H1 (cell line): Measurements from ENCODE around the gene BRIX1. TPM values are rescaled to one million over a fixed set of nuclear protein-coding genes. Genes with fewer than 3 reads are reported as not detected.

Source experiments
- CTCF ChIA-PET: fragments of 300-600 bp; sonication (Branson Sonifier 250); formaldehyde crosslinking; loops from one replicate; lab custom pipeline; 2021; ENCODE audit not compliant: partially characterized antibody; lab: Charles Lee
- POLR2A ChIA-PET: fragments of 300-600 bp; sonication (Branson Sonifier 250); formaldehyde crosslinking; loops from one replicate; lab custom pipeline; 2021; ENCODE audit warnings: inconsistent platforms; ENCODE audit not compliant: partially characterized antibody; lab: Charles Lee
- DNase-seq, 2 experiments: peaks; one replicate each; pipeline versions ENCODE4 v3.0.0 to v3.0.0-alpha.2; 2010 to 2022; ENCODE audit warnings: low spot score in 2 of 2, low read depth in 1 of 2, mixed read lengths in 1 of 2
- FAIRE-seq: peaks from 2 replicates; lab custom pipeline; 2011; peaks lifted over from hg19 to GRCh38; lab: Jason Lieb, UNC
- H2AFZ ChIP-seq: 2 replicates; pipeline ENCODE4 v1.8.1; 2012; ENCODE audit warnings: low read length, inconsistent platforms
- H2AK5ac ChIP-seq: 2 replicates; pipeline ENCODE4 v1.6.1; 2013; ENCODE audit warnings: low read depth, low read length
- H2BK120ac ChIP-seq: replicated peaks from 2 replicates; pipeline ENCODE3; 2013; ENCODE audit warnings: low read depth, low read length, inconsistent platforms
- H2BK12ac ChIP-seq: 2 replicates; pipeline ENCODE4 v1.6.1; 2013; ENCODE audit warnings: low read depth, low read length
- H2BK15ac ChIP-seq: 2 replicates; pipeline ENCODE4 v1.6.1; 2013; ENCODE audit warnings: low read length
- H2BK20ac ChIP-seq: 2 replicates; pipeline ENCODE4 v1.6.1; 2013; ENCODE audit warnings: low read length
- H2BK5ac ChIP-seq: 2 replicates; pipeline ENCODE4 v1.6.1; 2013; ENCODE audit warnings: low read depth, low read length
- H3K14ac ChIP-seq: 2 replicates; pipeline ENCODE4 v1.6.1; 2013; ENCODE audit warnings: inconsistent platforms; ENCODE audit not compliant: insufficient read length
- H3K18ac ChIP-seq: 2 replicates; pipeline ENCODE4 v1.6.1; 2013; ENCODE audit warnings: low read length; ENCODE audit errors: extremely low read depth
- H3K23ac ChIP-seq: 2 replicates; pipeline ENCODE4 v1.6.1; 2013; ENCODE audit warnings: inconsistent platforms; ENCODE audit not compliant: insufficient read length
- H3K23me2 ChIP-seq: 2 replicates; pipeline ENCODE4 v1.6.1; 2013; ENCODE audit warnings: low read depth, low read length
- H3K27ac ChIP-seq: 2 replicates; pipeline ENCODE4 v1.6.1; 2011; ENCODE audit warnings: low read depth, low read length, inconsistent platforms
- H3K27me3 ChIP-seq, 4 experiments: replicated peaks in 1 of 4; 1 replicate in 1 of 4; 2 replicates in 3 of 4; pipeline versions ENCODE4 v1.6.1 to v1.8.1; 2011 to 2013; ENCODE audit warnings: low read length in 3 of 4, mild to moderate bottlenecking in 3 of 4, inconsistent platforms in 2 of 4, mixed read lengths in 2 of 4, moderate library complexity in 1 of 4; ENCODE audit not compliant: control insufficient read depth in 3 of 4, insufficient read depth in 3 of 4; ENCODE audit errors: extremely low read depth in 1 of 4
- H3K36me3 ChIP-seq, 4 experiments: 2 replicates each; pipeline versions ENCODE4 v1.6.1 to v1.8.1; 2011 to 2013; ENCODE audit warnings: mild to moderate bottlenecking in 4 of 4, low read length in 3 of 4, moderate library complexity in 2 of 4, control low read depth in 1 of 4, inconsistent platforms in 1 of 4; ENCODE audit not compliant: insufficient read depth in 4 of 4, control insufficient read depth in 2 of 4
- H3K4ac ChIP-seq: replicated peaks from 2 replicates; pipeline ENCODE3; 2013; ENCODE audit warnings: low read length, low read depth, mixed read lengths, inconsistent platforms; ENCODE audit not compliant: insufficient read length
- H3K4me1 ChIP-seq, 4 experiments: replicated peaks in 1 of 4; 1 replicate in 1 of 4; 2 replicates in 3 of 4; pipeline versions ENCODE4 v1.6.1 to v1.8.1; 2011 to 2013; ENCODE audit warnings: low read length in 3 of 4, inconsistent platforms in 2 of 4, mixed read lengths in 1 of 4; ENCODE audit not compliant: insufficient read depth in 4 of 4, control insufficient read depth in 3 of 4
- H3K4me2 ChIP-seq, 2 experiments: 2 replicates each; pipeline versions ENCODE4 v1.6.1 to v1.8.1; 2011 to 2013; ENCODE audit warnings: low read depth in 2 of 2, low read length in 2 of 2, control low read depth in 1 of 2, inconsistent platforms in 1 of 2, mild to moderate bottlenecking in 1 of 2; ENCODE audit not compliant: insufficient read depth in 1 of 2
- H3K4me3 ChIP-seq, 4 experiments: fragments of 200-600, 300-600 bp in 1 of 4; sonication (generic), shearing (Covaris generic), sonication (Bioruptor Twin) in 1 of 4; 2 replicates each; pipeline versions ENCODE4 v1.5.1 to v1.8.1; 2011 to 2016; ENCODE audit warnings: low read length in 4 of 4, low read depth in 3 of 4, control low read depth in 2 of 4, inconsistent platforms in 2 of 4, mild to moderate bottlenecking in 2 of 4, mixed read lengths in 1 of 4, moderate library complexity in 1 of 4; ENCODE audit not compliant: insufficient read depth in 2 of 4; ENCODE audit errors: extremely low read depth in 1 of 4
- H3K56ac ChIP-seq: replicated peaks from 2 replicates; pipeline ENCODE3; 2013; ENCODE audit warnings: low read depth, mild to moderate bottlenecking, mixed read lengths, low read length, inconsistent platforms; ENCODE audit not compliant: insufficient read length
- H3K79me1 ChIP-seq: 2 replicates; pipeline ENCODE4 v1.6.1; 2013; ENCODE audit warnings: low read depth, low read length, control low read depth
- H3K79me2 ChIP-seq, 2 experiments: 2 replicates each; pipeline versions ENCODE4 v1.6.1 to v1.8.1; 2012 to 2013; ENCODE audit warnings: low read length in 2 of 2, mild to moderate bottlenecking in 2 of 2, inconsistent platforms in 1 of 2; ENCODE audit not compliant: insufficient read depth in 2 of 2, control insufficient read depth in 1 of 2
- H3K9ac ChIP-seq, 4 experiments: replicated peaks in 1 of 4; 1 replicate in 1 of 4; 2 replicates in 3 of 4; pipeline versions ENCODE4 v1.6.1 to v1.8.1; 2011 to 2013; ENCODE audit warnings: low read depth in 3 of 4, low read length in 3 of 4, control low read depth in 2 of 4, mild to moderate bottlenecking in 2 of 4, moderate library complexity in 2 of 4, inconsistent platforms in 1 of 4; ENCODE audit errors: extremely low read depth in 1 of 4
- H3K9me3 ChIP-seq, 2 experiments: 2 replicates each; pipeline versions ENCODE4 v1.6.1 to v1.8.1; 2012 to 2013; ENCODE audit warnings: mild to moderate bottlenecking in 2 of 2, moderate library complexity in 2 of 2, control low read depth in 1 of 2, inconsistent platforms in 1 of 2, low read depth in 1 of 2, low read length in 1 of 2, mixed read lengths in 1 of 2; ENCODE audit not compliant: insufficient read depth in 2 of 2
- H4K20me1 ChIP-seq, 2 experiments: replicated peaks in 1 of 2; 2 replicates each; pipeline versions ENCODE3 to v1.8.1; 2011 to 2013; ENCODE audit warnings: inconsistent platforms in 2 of 2, low read length in 2 of 2, mild to moderate bottlenecking in 1 of 2; ENCODE audit not compliant: insufficient read depth in 2 of 2, control insufficient read depth in 1 of 2
- H4K5ac ChIP-seq: 2 replicates; pipeline ENCODE4 v1.6.1; 2013; ENCODE audit warnings: low read length, low read depth, mixed read lengths, inconsistent platforms; ENCODE audit not compliant: insufficient read length
- H4K8ac ChIP-seq: 2 replicates; pipeline ENCODE4 v1.8.0; 2013; ENCODE audit warnings: mild to moderate bottlenecking, moderate library complexity, low read length, inconsistent platforms; ENCODE audit not compliant: insufficient read depth; ENCODE audit errors: extremely low read depth
- H4K91ac ChIP-seq: replicated peaks from 2 replicates; pipeline ENCODE3; 2013; ENCODE audit warnings: low read length, mixed read lengths, inconsistent platforms; ENCODE audit not compliant: insufficient read length
- ASH2L ChIP-seq: fragments of 200-600, 300-600 bp; sonication (generic); IDR thresholded peaks from one replicate; pipeline ENCODE4 v1.7.1; 2017; ENCODE audit warnings: low read length
- BACH1 ChIP-seq: IDR thresholded peaks from 2 replicates; pipeline ENCODE4 v1.6.1; 2012; ENCODE audit warnings: low read length, improper control_type of control experiment
- CHD1 ChIP-seq: IDR thresholded peaks from 2 replicates; pipeline ENCODE4 v1.6.1; 2012; ENCODE audit warnings: low read depth, low read length, improper control_type of control experiment
- HDAC6 ChIP-seq: IDR thresholded peaks from one replicate; pipeline ENCODE4 v1.7.1; 2012; ENCODE audit warnings: low read depth, mild to moderate bottlenecking, inconsistent platforms, low read length, moderate library complexity
- NRF1 ChIP-seq: IDR thresholded peaks from 2 replicates; pipeline ENCODE4 v1.6.1; 2011; ENCODE audit warnings: mild to moderate bottlenecking, low read depth, low read length, improper control_type of control experiment
- RBBP5 ChIP-seq: IDR thresholded peaks from 2 replicates; pipeline ENCODE4 v1.7.1; 2012; ENCODE audit warnings: low read depth, mild to moderate bottlenecking, inconsistent platforms, low read length, moderate library complexity, borderline replicate concordance
- SP1 ChIP-seq: IDR thresholded peaks from 2 replicates; pipeline ENCODE4 v1.6.1; 2011; ENCODE audit warnings: low read depth, low read length
- TAF7 ChIP-seq: optimal IDR thresholded peaks from 2 replicates; pipeline ENCODE3; 2011; ENCODE audit warnings: low read depth, mild to moderate bottlenecking, inconsistent platforms, low read length, moderate library complexity, borderline replicate concordance
- TBP ChIP-seq: IDR thresholded peaks from 2 replicates; pipeline ENCODE4 v1.6.1; 2011; ENCODE audit warnings: low read depth, low read length, improper control_type of control experiment
- WGBS, 2 experiments: shearing (Covaris generic) in 1 of 2; methylation state at CpG; one replicate each; pipeline versions ENCODE4 v1.1.6 to v1.1.7; 2013 to 2015; ENCODE audit warnings: low lambda C conversion rate in 2 of 2, mixed read lengths in 2 of 2, inconsistent platforms in 1 of 2, low coverage in 1 of 2, missing lambda C conversion rate in 1 of 2; ENCODE audit not compliant: insufficient replicate concordance in 2 of 2, insufficient coverage in 1 of 2, insufficient read length in 1 of 2; ENCODE audit errors: extremely low coverage in 1 of 2, missing lambda C conversion rate in 1 of 2; 5-methylcytosine and 5-hydroxymethylcytosine counted together
- polyA plus RNA-seq, 7 experiments: library from polyadenylated mRNA; depleted of rRNA in 3 of 7; stranded (reverse) in 5 of 7; unstranded in 2 of 7; fragments of >200 nt in 5 of 7; fragments of 200-250 nt in 2 of 7; gene quantifications; 1 replicate in 5 of 7; 2 replicates in 1 of 7; 4 replicates in 1 of 7; pipeline versions ENCODE4 v1.2.1 to v1.2.3, GENCODE V29; 2011 to 2013; ENCODE audit warnings: missing spikeins in 2 of 7, mixed read lengths in 2 of 7
- total RNA-seq: library from RNA; stranded (reverse); fragmentation: NEBNext Ultra II Directional; extraction: Animal tissue kit (Norgen Biotek cat#: 25700); gene quantifications from 2 replicates; pipeline ENCODE4 v1.2.1, GENCODE V29; 2021

BRIX1 gene
- total and polyA plus RNA-seq, 2 of the 8 experiments (the other 6 are each of a cell fraction or from before 2014, with no cell fraction given): 26.9 to 71.7 TPM

DNA sequence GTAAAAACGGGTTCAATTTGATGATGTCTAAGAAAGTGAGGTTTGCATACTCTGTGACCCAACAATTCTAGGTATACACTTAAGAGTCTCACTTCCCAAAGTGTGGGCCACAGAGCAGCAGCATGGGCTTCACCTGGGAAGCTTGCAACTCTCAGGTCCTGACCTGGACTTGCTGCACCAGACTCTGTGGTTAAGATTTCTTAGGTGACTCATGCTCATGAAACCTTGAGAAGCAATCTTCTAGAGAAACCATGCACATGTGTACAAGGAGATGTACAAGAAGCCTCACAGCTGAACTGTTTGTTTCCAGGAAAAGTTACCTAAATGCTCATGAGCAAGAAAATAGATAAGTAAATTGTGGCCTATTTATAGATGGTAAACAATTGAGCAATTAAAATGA lies 43.8 kb downstream of the BRIX1 start:
- Histone ChIP-seq H3K4me1 (no peaks in the 10 kb centered on the region), H2BK5ac (no peak overlapping the region), H3K9me3 (no peaks in the 10 kb centered on the region), H3K4ac (no peak overlapping the region), H4K20me1 (no peaks in the 10 kb centered on the region), H2BK20ac (no peak overlapping the region), H2AK5ac (no peak overlapping the region), H3K79me1 (no peaks in the 10 kb centered on the region), H3K27me3 (no peaks in the 10 kb centered on the region), H2AFZ (no peak overlapping the region), H3K36me3 (peaks cover 0 to 8% (median 6%) of the 10 kb centered on the region in 4 experiments; a peak in 3 of 8 replicates), H3K79me2 (no peaks in the 10 kb centered on the region), H3K56ac (no peak overlapping the region), H3K4me2 (no peak overlapping the region), H2BK120ac (no peak overlapping the region), H2BK15ac (no peak overlapping the region), H3K18ac (no peak overlapping the region), H3K23ac (no peak overlapping the region), H4K8ac (no peak overlapping the region), H4K5ac (no peak overlapping the region), H3K9ac (no peak overlapping the region), H3K14ac (no peak overlapping the region), H4K91ac (no peak overlapping the region), H3K23me2 (no peaks in the 10 kb centered on the region), H3K4me3 (no peak overlapping the region), H2BK12ac (no peak overlapping the region), H3K27ac (no peak overlapping the region)
- DNase-seq: no peak
- TF ChIP-seq NRF1: no peak
- no peak for TF ChIP-seq CHD1
- TF ChIP-seq BACH1: no peak
- no peak for TF ChIP-seq TAF7
- no peak for TF ChIP-seq HDAC6
- TF ChIP-seq ASH2L: no peak
- TF ChIP-seq RBBP5: no peak
- TF ChIP-seq SP1: no peak
- no peak for TF ChIP-seq TBP
- CTCF ChIA-PET: interaction anchor here (0.6 to 8.0 kb wide), 7 partner anchors 30 to 564 kb away, joined by 3 to 69 read pairs (median 3); partner anchors contain the start of gene DNAJC21
- POLR2A ChIA-PET: no interaction called here
- 77% methylated on average over 1 of the region's 1 CpG; no CpG with 5 or more reads in 1 of the 2 experiments for WGBS, 2 experiments
- FAIRE-seq: no peak
